Frontal cortex (tissue), 4 donors: Measurements from ENCODE around the gene POM121C. TPM values are rescaled to one million over a fixed set of nuclear protein-coding genes. Genes with fewer than 3 reads are reported as not detected.
"Not testable (repeated sequence)": the region's sequence is repeated elsewhere in the genome, so short reads cannot be mapped to it uniquely, and the experiment has no call there.

Experiments
- DNase-seq, 2 donors: peaks; one replicate each; pipeline ENCODE4 v3.0.0; 2012; ENCODE audit warnings: low spot score in 2 of 2
- FAIRE-seq: peaks from 2 replicates; lab custom pipeline; 2012; peaks lifted over from hg19 to GRCh38; lab: Jason Lieb, UNC
- total RNA-seq: library from RNA; depleted of rRNA; stranded (reverse); fragments of >200 nt; gene quantifications from one replicate; pipeline ENCODE4 v1.2.3, GENCODE V29; 2014
- donor health status: control.
- donor health status: control.
- donor health status: control.

Gene POM121C
- total RNA-seq, 1 donor from 2014 or later = 14.3 TPM

- not testable (repeated sequence) for DNase-seq, FAIRE-seq
These were observed 44.0 kb downstream of the POM121C start for GRCh38 chr7:75442101-75442464.

GRCh38 chr7:75439000-75439399 is 47.1 kb downstream of the POM121C start:
- not testable (repeated sequence) for FAIRE-seq, DNase-seq

GRCh38 chr7:75423481-75423880 is 62.6 kb downstream of the POM121C start:
- DNase-seq, FAIRE-seq: not testable (repeated sequence)

- FAIRE-seq, DNase-seq: not testable (repeated sequence)
These were observed 64.0 kb downstream of the POM121C start for GRCh38 chr7:75421798-75422710.

GRCh38 chr7:75420152-75420551 is 65.9 kb downstream of the POM121C start:
- FAIRE-seq, DNase-seq: not testable (repeated sequence)

- not testable (repeated sequence) for FAIRE-seq
- DNase-seq = peak in 1 of 2 donors; percentile 8
These were observed 66.4 kb downstream of the POM121C start for GRCh38 chr7:75419693-75420092.

GRCh38 chr7:75419210-75419609 is 66.9 kb downstream of the POM121C start:
- FAIRE-seq, DNase-seq: not testable (repeated sequence)

- DNase-seq, FAIRE-seq: not testable (repeated sequence)
These were observed 67.7 kb downstream of the POM121C start for GRCh38 chr7:75418292-75418858.

- FAIRE-seq, DNase-seq: not testable (repeated sequence)
These were observed 69.3 kb downstream of the POM121C start for GRCh38 chr7:75416787-75417186.

GRCh38 chr7:75415829-75416373 is 70.2 kb downstream of the POM121C start:
- not testable (repeated sequence) for FAIRE-seq

GRCh38 chr7:75415428-75415817 is 70.7 kb downstream of the POM121C start:
- FAIRE-seq, DNase-seq: not testable (repeated sequence)

More at GRCh38 chr7:75415829-75416373, 70.2 kb downstream of the POM121C start:
- DNase-seq = not testable (repeated sequence)

- not testable (repeated sequence) for FAIRE-seq, DNase-seq
These were observed 71.2 kb downstream of the POM121C start for GRCh38 chr7:75414708-75415427.

GRCh38 chr7:75414204-75414603 is 71.9 kb downstream of the POM121C start:
- not testable (repeated sequence) for FAIRE-seq, DNase-seq

GRCh38 chr7:75410823-75411173 is 75.3 kb downstream of the POM121C start:
- DNase-seq, FAIRE-seq: not testable (repeated sequence)

GRCh38 chr7:75409880-75410822 is 75.9 kb downstream of the POM121C start:
- FAIRE-seq, DNase-seq: not testable (repeated sequence)

- not testable (repeated sequence) for FAIRE-seq, DNase-seq
These were observed 81.4 kb downstream of the POM121C start for GRCh38 chr7:75404663-75405062.

GRCh38 chr7:75403455-75404443 is 82.3 kb downstream of the POM121C start:
- FAIRE-seq, DNase-seq: not testable (repeated sequence)
